CD4-positive, alpha-beta T cell treated with Interleukin-4 for 4 hours (primary cell): ENCODE data around the gene ZDHHC19.
"Not testable (repeated sequence)": the region's sequence is repeated elsewhere in the genome, so short reads cannot be mapped to it uniquely, and the experiment has no call there.

ENCODE experiments used
- DNase-seq: peaks from one replicate; pipeline ENCODE4 v3.0.0-alpha.2; 2020

Gene ZDHHC19, protein sequence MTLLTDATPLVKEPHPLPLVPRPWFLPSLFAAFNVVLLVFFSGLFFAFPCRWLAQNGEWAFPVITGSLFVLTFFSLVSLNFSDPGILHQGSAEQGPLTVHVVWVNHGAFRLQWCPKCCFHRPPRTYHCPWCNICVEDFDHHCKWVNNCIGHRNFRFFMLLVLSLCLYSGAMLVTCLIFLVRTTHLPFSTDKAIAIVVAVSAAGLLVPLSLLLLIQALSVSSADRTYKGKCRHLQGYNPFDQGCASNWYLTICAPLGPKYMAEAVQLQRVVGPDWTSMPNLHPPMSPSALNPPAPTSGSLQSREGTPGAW

DNA sequence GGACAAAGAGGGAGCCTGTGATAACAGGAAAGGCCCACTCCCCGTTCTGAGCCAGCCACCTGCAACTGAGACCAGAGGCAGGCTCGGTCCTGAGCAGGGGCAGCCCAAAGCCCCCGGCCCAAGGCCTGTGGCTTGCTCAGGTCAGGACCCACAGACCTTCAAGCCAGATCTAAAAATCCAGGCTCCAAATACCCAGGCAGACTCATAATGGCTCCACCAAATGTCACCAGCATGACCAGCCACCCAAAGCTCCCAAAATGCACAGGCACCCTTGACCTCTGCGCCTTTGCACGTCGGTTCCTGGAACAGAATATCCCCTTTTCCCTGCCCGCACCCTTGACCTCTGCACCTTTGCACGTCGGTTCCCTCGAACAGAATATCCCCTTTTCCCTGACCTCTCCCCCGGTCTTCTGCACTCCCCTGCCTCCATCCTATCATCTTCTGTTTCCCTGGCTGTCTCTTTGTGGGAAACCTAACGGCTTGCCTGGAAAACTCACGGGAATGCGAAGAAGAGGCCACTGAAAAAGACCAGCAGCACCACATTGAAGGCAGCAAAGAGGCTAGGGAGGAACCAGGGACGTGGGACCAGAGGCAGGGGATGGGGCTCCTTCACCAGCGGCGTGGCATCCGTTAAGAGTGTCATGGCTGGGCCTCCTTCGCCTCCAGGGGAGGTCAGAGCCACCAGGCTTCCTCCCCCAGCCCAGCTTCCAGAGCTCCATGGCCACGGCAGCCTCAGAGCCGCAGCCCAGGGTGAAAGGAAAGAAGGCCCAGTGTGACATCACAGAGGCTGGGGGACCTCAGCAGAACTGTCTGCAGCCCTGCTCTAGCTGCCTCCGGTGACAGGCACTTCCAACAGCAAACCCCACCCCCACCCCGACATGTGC is at the start of gene ZDHHC19:
TSS of gene ZDHHC19 (minus strand) at position 728 of the 884 bp plus-strand sequence. CDS start at position 643, 85 bp downstream.
- DNase-seq = no peak

DNA sequence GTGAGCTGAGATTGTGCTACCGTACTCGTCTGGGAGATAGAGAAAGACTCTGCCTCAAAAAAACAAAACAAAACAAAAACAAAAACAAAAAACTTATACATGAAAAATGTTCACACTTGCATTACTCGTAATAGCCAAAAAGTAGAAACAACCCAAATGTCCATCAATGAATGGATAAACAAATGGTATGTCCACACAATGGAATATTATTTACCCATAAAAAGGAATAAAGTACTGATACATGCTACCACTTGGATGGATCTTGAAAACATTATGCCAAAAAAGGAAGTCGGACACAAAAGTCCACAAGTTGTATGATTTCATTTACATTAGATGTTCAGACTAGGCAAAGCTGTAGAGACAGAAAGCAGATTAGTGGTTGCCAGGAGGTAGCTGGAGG is 49.6 kb upstream of the ZDHHC19 start:
- no peak for DNase-seq

GRCh38 chr3:196255776-196256175 is 44.6 kb upstream of the ZDHHC19 start:
- DNase-seq = no peak

DNA sequence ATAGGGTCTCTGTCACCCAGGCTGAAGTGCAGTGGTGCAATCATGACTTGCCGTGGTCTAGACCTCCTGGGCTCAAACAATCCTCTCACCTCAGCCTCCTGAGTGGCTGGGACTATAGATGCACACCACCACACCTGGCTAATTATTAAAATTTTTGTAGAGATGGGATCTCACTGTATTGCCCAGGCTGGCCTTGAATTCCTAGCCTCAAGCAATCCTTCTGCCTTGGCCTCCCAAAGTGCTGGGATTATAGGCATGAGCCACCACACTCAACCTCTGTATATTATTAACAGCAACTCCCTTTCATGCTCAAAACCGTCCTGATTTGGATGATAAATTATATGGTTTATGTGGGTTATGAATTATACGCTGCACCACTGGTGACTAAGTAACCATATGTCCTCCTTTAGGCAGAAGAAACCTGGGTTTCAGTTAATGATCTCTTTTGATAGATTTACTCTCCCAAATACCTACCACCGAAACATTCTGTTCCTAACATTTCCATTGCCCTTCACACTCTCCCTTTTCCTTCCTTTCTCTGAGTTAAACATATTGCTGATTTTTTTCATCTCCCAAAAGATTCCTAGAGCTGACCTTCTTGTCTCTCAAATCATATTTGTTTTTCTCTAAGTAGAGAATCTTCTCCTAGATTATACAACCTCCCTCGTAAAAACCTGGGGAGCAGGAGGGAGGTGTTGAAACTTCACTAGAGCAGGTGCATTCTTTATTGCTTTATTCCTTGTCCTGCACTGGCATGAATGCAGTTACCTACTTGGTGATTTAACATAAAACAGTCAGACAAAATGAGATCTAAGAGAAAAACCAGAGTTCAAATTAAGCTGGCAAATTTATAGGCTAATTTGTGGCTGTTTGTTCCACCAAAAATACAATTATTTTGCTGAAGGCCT is 43.4 kb upstream of the ZDHHC19 start:
- no peak for DNase-seq

DNA sequence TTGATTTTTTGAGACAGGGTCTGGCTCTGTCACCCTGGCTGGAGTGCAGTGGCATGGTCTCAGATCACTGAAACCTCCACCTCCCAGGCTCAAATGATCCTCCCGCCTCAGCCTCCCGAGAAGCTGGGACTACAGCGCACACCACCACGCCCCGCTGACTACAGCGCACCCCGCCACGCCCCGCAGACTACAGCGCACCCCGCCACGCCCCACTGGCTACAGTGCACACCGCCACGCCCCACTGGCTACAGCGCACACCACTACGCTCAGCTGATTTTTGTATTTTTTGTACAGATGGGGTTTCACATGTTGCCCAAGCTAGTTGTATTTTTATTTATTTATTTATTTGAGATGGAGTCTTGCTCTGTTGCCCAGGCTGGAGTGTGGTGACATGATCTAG is 40.7 kb upstream of the ZDHHC19 start:
- no peak for DNase-seq

DNA sequence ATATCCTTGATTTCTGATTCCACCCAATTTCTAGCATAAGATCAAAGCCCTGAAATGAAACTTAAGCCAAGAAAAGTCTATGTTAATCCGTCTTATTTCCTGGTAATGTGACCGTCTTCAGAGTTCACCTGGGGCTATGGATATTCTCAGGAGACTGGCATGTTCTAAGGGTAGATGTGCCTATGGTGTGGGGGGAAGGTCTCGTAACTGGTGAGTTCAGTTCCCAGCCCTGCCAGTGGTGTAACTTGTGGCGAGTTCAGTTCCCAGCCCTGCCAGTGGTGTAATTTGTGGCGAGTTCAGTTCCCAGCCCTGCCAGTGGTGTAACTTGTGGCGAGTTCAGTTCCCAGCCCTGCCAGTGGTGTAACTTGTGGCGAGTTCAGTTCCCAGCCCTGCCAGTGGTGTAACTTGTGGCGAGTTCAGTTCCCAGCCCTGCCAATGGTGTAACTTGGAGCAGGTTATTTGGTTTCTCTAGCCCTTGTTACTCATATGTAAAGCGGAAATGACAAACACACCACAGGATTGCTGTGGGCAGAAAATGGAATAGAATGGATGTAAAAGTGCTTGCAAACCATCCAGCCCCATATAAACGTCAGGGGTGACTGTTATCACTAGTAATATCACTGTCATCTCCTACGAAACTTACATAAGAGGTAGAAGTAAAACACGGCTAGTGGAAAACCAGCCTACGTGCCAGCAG is 35.6 kb upstream of the ZDHHC19 start:
- peak; percentile 33 for DNase-seq

DNA sequence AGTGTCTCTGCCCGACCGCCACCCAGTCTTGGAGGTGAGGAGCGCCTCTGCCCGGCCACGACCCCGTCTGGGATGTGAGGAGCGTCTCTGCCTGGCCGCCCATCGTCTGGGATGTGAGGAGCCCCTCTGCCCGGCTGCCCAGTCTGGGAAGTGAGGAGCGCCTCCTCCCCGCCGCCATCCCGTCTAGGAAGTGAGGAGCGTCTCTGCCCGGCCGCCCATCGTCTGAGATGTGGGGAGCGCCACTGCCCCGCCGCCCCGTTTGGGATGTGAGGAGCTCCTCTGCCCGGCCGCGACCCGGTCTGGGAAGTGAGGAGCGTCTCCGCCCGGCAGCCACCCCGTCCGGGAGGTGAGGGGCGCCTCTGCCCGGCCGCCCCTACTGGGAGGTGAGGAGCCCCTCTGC is 33.0 kb upstream of the ZDHHC19 start:
- not testable (repeated sequence) for DNase-seq

DNA sequence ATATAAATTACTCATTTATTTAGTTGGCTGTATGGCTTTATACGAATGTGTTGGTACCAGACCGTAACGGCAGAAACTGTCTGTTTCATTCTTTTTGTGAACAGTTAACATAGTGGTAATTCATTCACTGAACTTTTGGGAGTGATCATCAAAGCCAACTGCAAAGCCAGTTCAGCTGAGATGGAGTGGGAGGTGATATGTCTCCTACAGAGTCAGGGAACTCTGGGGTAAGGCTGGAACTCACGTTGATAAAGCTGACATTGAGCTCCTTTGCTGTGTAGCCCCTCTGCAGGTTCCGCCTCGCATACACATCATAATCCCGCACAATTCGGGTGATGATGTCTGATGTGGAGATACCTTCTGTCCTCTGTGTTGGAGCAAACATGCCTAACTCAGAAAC is 30.5 kb upstream of the ZDHHC19 start:
- DNase-seq = no peak

- no peak for DNase-seq
Measured at GRCh38 chr3:196240424-196240823, 29.2 kb upstream of the ZDHHC19 start.

DNA sequence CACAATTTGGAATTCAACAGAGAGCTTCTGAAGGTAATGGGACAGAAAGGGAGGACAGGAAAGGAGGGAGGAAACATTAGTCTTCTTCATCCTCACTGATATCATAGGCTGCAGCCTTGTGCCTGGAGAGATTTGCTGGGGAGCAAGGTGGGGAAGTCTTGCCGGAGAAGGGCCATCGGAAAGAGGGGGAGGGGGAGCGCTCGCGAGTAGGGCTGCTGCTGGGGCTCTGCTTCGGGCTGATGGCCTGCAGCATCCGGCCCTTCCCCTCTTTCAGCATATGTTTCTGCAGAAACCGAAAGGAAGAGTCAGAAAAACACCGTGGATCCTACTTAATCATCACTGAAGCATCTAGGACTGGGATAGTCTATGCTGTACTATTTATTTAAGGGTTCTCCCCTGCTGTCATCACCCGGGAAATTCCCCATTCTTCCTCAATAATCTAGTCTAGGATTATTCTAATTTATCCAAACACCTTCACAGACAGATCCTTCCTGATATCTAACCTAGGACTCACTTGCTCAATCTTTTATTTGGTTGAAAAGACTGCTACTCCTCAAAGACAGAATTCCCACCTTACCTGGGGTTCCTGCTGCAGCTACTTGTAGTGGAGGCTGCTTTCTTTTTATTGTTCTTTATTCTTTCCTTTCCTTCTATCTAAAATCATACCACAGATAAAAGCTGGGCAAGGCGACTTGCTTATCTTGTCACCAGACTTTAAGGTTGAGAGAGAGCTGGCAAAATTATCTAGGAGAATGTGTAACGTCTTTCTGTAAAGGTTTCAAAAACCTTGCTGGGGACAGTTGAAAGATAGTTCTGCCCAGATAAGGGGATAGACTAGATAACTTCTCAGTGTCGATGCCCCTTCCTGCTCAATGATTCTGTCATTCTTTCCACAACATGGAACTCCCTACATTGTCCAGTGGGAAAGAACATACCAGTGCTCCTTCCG is 27.7 kb upstream of the ZDHHC19 start:
- no peak for DNase-seq

- DNase-seq = no peak
Measured at GRCh38 chr3:196237203-196237602, 26.0 kb upstream of the ZDHHC19 start.

GRCh38 chr3:196236223-196236622 is 25.0 kb upstream of the ZDHHC19 start:
- no peak for DNase-seq

DNA sequence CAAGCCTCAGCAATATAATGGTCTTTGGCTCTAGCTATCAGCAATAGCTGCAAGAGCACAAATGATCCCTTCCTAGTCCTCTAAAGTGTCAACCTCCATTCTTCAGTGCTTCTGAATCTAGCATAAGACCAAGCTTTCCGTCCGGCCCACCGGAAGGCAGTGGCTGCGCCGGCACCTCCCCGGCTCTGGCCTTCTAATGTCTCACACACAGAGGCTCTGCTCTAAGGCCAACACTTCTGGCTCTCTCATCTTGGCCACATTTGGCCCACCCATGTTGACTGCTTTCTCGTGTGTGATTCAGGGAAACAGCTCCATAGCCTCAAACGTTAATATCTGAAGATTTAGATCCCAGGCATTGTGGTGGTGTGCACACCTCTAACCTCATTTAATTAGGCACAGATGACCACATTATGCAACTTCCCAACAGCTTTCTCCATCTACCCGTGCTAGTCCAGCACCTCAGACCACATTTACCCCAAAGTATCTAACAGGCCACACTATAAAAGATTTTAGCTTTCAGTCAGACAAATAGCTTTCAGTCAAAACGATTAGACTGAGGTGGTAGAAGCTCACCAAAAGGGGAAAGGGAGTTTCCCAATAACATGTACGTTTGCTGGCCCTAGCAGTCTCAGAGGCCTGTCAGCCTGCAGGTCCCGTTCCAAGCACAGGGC is 24.4 kb upstream of the ZDHHC19 start:
- no peak for DNase-seq

DNA sequence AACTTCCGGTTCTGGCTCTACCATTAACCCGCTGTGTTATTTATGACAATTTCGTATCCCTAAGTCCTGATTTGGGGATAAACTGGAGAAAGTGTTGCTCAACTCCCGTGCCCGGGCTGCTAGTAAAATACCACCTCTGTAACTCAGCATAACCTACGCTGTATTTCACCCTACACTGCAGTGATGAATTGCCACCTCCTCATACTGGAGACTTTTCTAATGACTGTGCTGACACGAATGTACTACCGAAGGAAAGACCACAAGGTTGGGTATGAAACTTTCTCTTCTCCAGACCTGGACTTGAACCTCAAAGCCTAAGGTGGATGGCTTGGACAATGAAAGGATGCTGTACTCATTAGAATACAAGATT is 21.7 kb upstream of the ZDHHC19 start:
- no peak for DNase-seq

DNA sequence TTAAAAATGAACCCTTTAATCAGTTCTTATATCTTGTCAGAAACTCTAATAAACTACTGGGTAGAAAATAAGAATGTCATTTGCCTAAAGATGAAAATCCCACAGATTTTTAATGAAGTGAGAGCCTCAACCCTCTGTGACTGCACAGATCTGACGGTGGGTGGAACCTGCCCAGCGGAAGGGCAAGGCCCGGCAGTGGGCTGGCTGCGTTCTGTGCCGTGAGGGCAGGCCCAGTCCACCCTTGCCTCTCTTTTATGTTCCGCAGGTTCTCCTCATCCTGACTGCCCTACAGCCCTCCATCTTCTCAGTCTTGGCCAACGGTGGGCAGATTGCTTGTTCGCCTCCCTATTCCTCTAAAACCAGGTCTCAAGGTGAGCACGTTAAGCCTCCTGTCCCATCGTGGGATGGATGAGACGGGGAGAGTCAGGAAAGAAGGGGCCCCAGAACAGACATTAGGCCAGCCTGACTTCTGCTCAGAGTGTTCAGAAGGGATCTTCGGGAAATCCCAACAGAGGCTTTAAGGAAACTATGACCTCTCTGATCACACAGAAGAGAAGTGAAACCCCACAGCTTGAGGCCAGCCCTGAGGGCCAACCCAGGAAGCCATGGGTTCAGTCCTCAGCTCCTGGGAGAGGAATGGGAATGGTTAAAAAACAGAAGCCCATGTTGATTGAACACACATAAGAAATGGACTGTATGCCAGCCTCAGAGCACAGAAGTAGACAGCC is 21.1 kb upstream of the ZDHHC19 start:
- no peak for DNase-seq

DNA sequence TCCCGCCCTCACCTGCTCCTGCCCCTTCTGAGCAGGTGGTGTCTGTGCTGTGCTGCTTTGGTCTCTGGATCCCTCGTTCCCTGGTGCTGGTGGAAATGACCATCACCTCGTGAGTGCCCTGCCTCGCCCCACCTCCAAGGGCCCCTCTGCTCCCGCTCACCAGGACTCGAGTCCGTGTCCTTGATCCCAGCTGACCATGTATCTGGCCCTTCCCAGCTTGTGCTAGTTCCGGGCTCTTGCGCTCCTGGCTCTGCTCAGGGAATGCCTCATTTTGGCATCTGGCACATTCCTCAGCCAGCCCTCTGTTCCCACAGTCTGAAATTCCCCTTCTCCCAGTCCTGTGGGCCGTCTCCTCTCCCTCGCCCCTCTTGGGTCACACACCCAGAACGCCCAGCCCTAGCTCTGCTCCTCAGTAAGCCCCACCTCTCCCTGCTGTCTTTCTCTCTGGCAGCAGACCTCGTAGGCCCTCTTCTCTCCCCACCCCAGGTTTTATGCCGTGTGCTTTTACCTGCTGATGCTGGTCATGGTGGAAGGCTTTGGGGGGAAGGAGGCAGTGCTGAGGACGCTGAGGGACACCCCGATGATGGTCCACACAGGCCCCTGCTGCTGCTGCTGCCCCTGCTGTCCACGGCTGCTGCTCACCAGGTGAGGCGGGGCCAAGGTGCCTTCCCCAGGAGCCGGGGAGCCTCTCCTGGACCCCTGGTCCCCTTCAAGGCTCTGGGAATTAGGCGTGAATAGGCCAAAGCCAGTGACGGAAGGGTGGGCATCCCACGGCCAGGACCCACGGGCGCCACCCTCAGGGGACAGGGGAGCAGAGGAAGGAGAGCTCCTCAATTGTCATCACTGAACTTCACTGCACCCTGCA is 16.7 kb upstream of the ZDHHC19 start:
- no peak for DNase-seq

GRCh38 chr3:196227121-196227561 is 15.9 kb upstream of the ZDHHC19 start:
- DNase-seq = no peak

DNA sequence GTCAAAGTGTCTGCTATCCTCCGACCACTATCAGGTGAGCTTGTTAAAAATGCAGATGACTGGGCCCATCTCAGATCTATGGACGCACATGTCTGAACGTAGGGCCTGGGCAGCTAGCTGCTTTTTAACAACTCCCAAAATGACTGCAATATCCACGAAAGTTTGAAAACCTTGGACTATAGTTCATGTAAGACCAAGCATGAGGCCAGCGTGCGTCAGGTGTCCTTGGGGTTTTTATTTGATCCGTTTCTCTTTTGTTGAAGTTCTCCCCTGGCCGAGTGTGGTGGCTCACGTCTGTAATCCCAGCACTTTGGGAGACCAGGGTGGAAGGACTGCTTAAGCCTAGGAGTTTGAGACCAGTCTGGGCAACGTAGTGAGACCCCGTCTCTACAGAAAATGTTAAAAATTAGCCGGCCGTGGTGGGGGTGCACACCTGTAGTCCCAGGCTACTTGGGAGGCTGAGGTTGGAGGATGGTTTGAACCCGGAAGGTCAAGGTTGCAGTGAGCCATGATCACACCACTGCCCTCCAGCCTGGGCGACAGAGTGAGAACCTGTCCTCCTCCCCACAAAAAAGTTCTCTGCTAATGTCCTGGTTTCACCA is 14.7 kb upstream of the ZDHHC19 start:
- no peak for DNase-seq

- DNase-seq = no peak
Measured at GRCh38 chr3:196225086-196225485, 13.9 kb upstream of the ZDHHC19 start.
